ENCODE results near the gene CIRBP.
"Not testable (repeated sequence)": the region's sequence is repeated elsewhere in the genome, so short reads cannot be mapped to it uniquely, and the experiment has no call there.

CIRBP gene

DNA sequence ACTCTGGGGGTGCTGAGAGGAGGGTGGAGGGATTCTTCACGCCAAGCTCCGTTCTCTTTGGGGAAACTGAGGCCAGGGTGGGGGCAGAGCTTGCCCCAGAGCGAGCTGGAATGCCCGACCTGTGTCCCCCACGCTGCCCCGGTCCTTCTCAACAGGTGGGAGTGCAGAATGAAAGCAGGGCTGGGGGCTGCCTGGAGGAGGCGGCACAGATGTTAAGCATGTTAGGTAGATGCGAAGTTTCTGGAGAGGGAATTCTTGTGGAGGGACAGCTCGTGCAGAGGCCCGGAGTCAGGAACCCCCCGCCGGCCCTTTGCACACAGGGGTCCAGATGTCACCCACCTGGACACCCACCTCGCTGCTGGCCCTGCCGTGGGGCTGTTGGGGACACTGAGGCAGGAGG lies 25.6 kb downstream of the CIRBP start:
- DNase-seq, result no peak

GRCh38 chr19:1295169-1296012 lies 26.3 kb downstream of the CIRBP start:
- no peak for DNase-seq

DNA sequence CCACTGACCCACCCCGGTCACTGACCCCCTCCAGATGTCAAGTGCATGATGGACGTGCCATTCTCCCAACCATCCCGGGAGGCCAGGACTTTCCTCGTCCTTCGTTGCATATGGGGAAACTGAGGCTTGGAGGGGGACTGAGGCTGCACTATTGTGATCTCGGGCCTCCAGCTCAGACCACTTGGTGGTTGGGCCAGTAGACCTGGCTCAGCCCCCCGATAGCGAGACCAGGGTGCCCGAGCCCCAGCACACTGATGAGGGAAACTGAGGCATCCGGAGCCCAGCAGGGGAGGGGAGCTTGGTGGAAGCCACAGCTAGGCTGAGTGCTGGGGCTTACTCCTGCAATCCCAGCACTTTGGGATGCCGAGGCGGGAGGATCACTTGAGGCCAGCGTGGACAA lies 26.9 kb downstream of the CIRBP start:
- DNase-seq, result no peak

DNA sequence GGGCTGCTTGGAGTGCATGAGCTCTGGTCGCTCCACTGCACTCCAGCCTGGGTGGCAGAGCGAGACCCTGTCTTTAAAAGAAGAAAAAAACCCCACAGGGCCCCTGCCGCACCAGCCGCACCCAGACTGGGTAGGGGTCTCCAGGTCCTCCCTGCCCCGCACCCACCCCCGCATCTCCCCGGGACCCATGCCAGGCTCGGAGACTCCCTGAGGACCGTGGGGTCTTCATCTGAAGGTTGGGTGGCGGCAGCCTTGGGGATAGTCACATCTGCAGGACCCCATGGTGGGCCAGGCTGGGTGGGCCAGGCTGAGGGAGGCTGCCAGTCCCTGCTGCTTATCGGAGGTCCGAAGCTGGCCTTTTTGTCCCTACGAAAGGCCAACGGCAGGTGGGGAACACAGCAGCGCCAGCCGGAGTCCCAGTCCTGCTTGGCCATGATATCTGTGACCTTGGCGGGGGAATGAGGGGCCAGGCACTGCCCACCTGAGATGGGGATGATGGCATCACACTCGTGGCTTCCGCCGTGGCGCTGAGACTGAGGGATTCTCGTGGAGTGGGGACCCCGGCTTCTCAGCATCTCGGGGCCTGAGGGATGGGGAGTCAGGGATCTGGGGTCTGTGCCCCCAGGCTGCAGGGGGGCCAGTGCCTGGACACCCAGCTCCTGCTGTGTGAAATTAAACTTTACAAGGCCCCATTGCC lies 27.6 kb downstream of the CIRBP start:
- DNase-seq, result no peak

DNA sequence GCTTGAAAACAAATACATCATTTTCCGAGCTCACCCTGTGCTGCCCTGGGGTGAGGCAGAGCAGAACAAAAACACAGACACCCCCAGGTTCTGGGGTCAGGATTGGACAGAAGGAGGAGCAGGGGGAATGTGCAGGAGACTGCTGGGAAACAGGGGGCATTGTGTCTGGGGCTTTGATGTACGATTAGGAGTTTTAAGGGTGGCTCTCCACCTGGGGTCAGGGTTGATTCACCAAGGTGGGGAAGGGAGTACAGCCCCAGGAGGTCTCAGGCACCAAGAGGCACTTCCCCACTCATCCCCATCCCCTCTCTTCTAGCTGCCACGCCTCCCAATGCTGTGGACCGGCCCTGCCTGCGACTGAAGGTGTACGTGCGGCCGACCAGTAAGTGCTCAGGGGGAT lies 29.1 kb downstream of the CIRBP start:
- no peak for DNase-seq

- DNase-seq, result no peak
Observed at GRCh38 chr19:1299801-1300200, 30.7 kb downstream of the CIRBP start.

DNA sequence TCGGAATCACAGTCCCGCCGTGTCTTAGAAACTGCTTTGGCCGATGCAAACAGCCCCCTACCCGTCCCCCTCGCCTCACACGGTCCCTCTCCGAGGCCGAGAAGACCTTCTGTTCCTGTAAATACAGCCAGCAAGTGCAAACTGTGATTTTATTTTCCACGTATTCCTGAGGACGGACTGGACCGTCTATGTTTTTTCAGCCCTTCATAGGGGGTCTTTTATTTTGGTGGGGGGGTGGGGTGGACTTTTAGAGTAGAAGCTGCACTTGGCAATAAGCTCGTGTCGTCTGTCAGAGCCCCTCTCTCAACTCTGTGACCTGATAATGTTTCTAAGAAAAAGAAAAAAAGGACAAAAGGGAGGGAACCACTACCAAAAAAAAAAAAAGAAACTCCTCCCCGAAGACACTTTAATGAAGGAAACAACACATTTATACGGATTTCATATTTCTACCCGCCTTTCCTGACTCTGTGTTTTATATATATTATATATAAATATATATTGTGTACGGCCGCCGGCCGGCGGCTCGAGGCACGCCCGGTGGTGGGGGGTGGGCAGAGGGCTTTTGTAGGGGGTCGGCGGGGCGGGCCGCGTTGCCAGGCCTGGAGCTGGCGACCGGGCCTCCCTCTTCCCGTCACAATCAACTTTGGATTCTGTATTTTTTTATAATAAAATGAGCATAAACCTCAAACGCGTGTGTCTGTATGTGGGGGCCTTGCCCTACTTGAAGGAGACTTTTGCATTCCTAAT lies 31.8 kb downstream of the CIRBP start:
- DNase-seq, result no peak

GRCh38 chr19:1302533-1303239 lies 33.6 kb downstream of the CIRBP start:
- DNase-seq, result no peak

GRCh38 chr19:1304197-1304924 lies 35.2 kb downstream of the CIRBP start:
- no peak for DNase-seq

DNA sequence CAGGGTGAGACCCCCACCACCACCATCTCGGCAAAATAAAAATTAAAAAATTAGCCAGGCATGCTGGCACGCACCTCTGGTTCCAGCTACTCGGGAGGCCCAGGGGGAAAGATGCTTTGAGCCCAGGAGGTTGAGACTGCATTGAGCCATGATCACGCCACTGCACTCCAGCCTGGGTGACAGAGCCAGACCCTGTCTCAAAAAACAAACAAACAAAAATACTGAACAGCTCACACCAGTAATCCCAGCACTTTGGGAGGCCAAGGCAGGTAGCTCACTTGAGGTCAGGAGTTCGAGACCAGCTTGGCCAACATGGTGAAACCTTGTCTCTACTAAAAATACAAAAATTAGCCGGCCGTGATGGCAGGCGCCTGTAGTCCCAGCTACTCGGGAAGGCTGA lies 36.2 kb downstream of the CIRBP start:
- DNase-seq, result not testable (repeated sequence)

DNA sequence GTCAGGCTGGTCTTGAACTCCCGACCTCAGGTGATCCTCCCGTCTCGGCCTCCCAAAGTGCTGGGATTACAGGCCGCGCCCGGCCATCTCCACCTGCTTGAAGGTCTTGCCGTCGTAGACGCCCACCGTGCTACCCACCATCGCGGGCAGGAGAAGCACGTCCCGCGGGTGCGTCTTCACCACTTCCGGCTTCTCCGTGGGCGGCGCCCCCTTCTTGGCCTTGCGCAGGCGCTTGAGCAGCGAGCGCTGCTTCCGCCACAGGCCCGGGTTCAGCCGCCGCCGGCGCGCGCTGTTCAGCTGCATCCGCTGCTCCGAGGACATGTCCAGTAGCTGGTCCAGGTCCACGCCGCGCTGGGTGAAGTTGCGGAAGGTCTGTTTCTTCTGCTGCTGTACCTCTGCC lies 38.2 kb downstream of the CIRBP start:
- DNase-seq, result no peak

GRCh38 chr19:1307755-1308303 lies 38.7 kb downstream of the CIRBP start:
- DNase-seq, result no peak

DNA sequence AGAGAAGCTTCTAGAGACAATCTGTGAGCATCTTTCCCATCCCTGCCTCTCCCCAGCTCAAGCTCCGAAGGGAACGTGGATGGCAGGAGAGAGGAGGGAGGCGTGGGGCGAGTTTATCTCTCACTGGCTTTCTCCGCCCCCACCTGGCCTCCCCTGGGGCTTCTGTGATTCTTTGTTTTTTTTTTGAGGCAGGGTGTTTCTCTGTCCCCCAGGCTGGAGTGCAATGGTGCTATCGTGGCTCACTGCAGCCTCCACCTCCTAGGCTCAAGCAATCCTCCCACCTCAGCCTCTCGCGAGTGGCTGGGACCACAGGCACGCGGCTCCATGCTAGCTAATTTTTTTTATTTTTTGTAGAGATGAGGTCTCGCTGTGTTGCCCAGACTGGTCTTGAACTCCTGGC lies 39.6 kb downstream of the CIRBP start:
- DNase-seq, result no peak

GRCh38 chr19:1309977-1310852 lies 41.1 kb downstream of the CIRBP start:
- no peak for DNase-seq

DNA sequence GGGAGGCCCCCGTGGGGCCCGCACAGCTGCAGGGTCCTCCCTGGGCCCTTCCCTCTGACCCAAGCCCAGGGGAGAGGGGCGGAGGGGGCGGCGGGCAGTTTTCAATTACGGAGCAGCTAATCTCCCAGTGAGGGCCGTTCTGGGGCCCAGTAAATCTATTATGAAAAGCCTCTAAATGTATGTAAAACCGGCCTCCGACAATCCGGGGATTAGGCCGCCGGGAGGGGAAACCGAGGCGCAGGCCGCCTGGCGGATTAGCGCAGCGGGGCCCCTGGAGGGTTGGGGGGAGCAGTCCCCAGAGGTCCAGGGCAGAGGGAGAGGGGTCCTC lies 41.7 kb downstream of the CIRBP start:
- no peak for DNase-seq

- no peak for DNase-seq
Observed at GRCh38 chr19:1311543-1312091, 42.5 kb downstream of the CIRBP start.

GRCh38 chr19:1312767-1313694 lies 43.9 kb downstream of the CIRBP start:
- no peak for DNase-seq

DNA sequence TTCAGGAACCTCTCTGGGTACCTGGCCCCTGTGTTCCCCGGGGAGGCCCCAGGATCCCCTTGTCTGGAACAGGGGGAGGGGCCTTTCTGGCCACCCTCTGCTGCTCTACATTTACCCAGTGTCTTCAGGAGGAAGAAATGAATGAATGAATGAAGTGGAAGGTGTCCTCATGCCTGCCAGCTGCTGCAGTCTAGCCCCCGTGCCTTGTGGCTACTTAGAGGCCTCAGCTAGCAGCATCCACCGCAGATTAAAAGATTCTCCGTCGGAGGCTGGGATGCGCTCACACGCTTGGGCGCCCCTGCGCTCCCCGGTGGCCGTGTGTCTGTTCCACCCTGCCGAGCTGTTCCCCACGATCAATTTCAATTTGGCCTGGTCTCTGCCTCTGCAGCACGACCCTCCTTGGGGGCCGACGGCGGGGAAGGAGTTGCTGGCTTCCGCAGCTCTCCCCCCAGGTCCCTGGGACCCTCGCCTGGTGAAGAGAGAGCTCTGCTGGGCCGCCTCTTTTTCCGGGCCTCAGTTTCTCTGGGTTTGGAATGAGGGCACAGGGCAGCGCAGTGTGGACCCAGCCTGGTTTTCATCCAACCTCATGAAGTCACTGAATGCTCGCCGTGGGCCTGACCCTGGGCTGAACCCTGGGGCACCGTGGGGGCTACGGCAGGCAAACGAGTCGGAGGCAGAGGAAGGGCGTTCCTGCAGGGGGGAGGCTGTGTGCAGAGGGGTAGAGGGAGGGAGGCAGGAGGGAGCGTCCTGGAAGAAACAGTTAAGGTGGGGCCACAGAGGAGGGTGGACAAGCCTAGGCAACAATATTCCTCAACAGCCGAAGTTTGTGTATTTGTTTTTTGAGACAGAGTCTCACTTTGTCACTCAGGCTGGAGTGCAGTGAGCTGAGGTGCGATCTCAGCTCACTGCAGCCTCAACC lies 44.8 kb downstream of the CIRBP start:
- DNase-seq, result no peak
